GM19452 (cell line): Measurements from ENCODE around the gene ABLIM1.

Experiments
- ATAC-seq: cut with Tn5 transposase; IDR thresholded peaks from one replicate; pipeline ENCODE4 v1.9.1; 2021; ENCODE audit not compliant: unreplicated experiment

The ABLIM1 gene

GRCh38 chr10:114523876-114524275 lies 134.2 kb downstream of the ABLIM1 start:
- ATAC-seq: no peak

- no peak for ATAC-seq
Observed at GRCh38 chr10:114521255-114521654, 136.8 kb downstream of the ABLIM1 start.

GRCh38 chr10:114520453-114520852 lies 137.6 kb downstream of the ABLIM1 start:
- no peak for ATAC-seq

GRCh38 chr10:114519756-114520293 lies 138.2 kb downstream of the ABLIM1 start:
- ATAC-seq: no peak

- no peak for ATAC-seq
Observed at GRCh38 chr10:114519306-114519669, 138.8 kb downstream of the ABLIM1 start.

- no peak for ATAC-seq
Observed at GRCh38 chr10:114518401-114519305, 139.4 kb downstream of the ABLIM1 start.

GRCh38 chr10:114517368-114518250 lies 140.5 kb downstream of the ABLIM1 start:
- ATAC-seq: no peak

GRCh38 chr10:114516356-114516755 lies 141.7 kb downstream of the ABLIM1 start:
- no peak for ATAC-seq

GRCh38 chr10:114515298-114515914 lies 142.7 kb downstream of the ABLIM1 start:
- no peak for ATAC-seq

- no peak for ATAC-seq
Observed at GRCh38 chr10:114513381-114513792, 144.7 kb downstream of the ABLIM1 start.

- no peak for ATAC-seq
Observed at GRCh38 chr10:114511881-114512280, 146.2 kb downstream of the ABLIM1 start.

GRCh38 chr10:114508376-114508775 lies 149.7 kb downstream of the ABLIM1 start:
- ATAC-seq: no peak

GRCh38 chr10:114507449-114507848 lies 150.6 kb downstream of the ABLIM1 start:
- no peak for ATAC-seq

GRCh38 chr10:114506871-114507385 lies 151.1 kb downstream of the ABLIM1 start:
- no peak for ATAC-seq

- ATAC-seq: no peak
Observed at GRCh38 chr10:114504769-114505579, 153.1 kb downstream of the ABLIM1 start.

- no peak for ATAC-seq
Observed at GRCh38 chr10:114502074-114502473, 156.0 kb downstream of the ABLIM1 start.

- no peak for ATAC-seq
Observed at GRCh38 chr10:114501650-114502049, 156.4 kb downstream of the ABLIM1 start.

GRCh38 chr10:114500643-114501042 lies 157.4 kb downstream of the ABLIM1 start:
- ATAC-seq: no peak

- ATAC-seq: peak; percentile 26
Observed at GRCh38 chr10:114499630-114500190, 158.4 kb downstream of the ABLIM1 start.

- ATAC-seq: peak; percentile 32
Observed at GRCh38 chr10:114499116-114499515, 159.0 kb downstream of the ABLIM1 start.
